AG10803 (cell line): ENCODE data around the gene LIPC.
"Not testable (repeated sequence)": the region's sequence is repeated elsewhere in the genome, so short reads cannot be mapped to it uniquely, and the experiment has no call there.

Source experiments
- DNase-seq: peaks from one replicate; pipeline ENCODE4 v3.0.0; 2010; ENCODE audit warnings: low read depth
- H3K4me3 ChIP-seq: 2 replicates; pipeline ENCODE4 v1.5.1; 2011; ENCODE audit warnings: mild to moderate bottlenecking, low read length, control low read depth
- CTCF ChIP-seq: conservative IDR thresholded peaks from 2 replicates; pipeline ENCODE4 v1.5.1; 2011; ENCODE audit warnings: mild to moderate bottlenecking, low read length, control low read depth, inconsistent platforms

Gene LIPC

GRCh38 chr15:58597943-58598828, 166.4 kb downstream of the LIPC start:
- no peak for TF ChIP-seq CTCF
- H3K4me3 ChIP-seq = no peak overlapping the region
- no peak for DNase-seq

- no peak overlapping the region for H3K4me3 ChIP-seq
- no peak for DNase-seq
- TF ChIP-seq CTCF = no peak
Measured at GRCh38 chr15:58598829-58599210, 167.0 kb downstream of the LIPC start.

- DNase-seq = no peak
- TF ChIP-seq CTCF = no peak
- H3K4me3 ChIP-seq = no peak overlapping the region
Measured at GRCh38 chr15:58602823-58603222, 171.0 kb downstream of the LIPC start.

- not testable (repeated sequence) for H3K4me3 ChIP-seq, DNase-seq
Measured at GRCh38 chr15:58603927-58604326, 172.1 kb downstream of the LIPC start.

- DNase-seq = no peak
- no peak overlapping the region for H3K4me3 ChIP-seq
- no peak for TF ChIP-seq CTCF
Measured at GRCh38 chr15:58604455-58604923, 172.7 kb downstream of the LIPC start.

GRCh38 chr15:58605931-58606530, 174.2 kb downstream of the LIPC start:
- DNase-seq = no peak
- no peak overlapping the region for H3K4me3 ChIP-seq
- TF ChIP-seq CTCF = no peak

GRCh38 chr15:58606577-58607080, 174.8 kb downstream of the LIPC start:
- H3K4me3 ChIP-seq = no peak overlapping the region
- DNase-seq = no peak
- TF ChIP-seq CTCF = no peak
